Upper lobe of left lung (tissue), 6 donors: ENCODE data around the gene TGFB1. TPM values are rescaled to one million over a fixed set of nuclear protein-coding genes. Genes with fewer than 3 reads are reported as not detected.

Source experiments
- ATAC-seq, 2 donors: fragments of 200-7000 bp; cut with Tn5 transposase; one replicate each; pipeline ENCODE4 v1.9.1; 2022; ENCODE audit warnings: mild to moderate bottlenecking in 2 of 2, moderate library complexity in 2 of 2; ENCODE audit not compliant: low FRiP score in 2 of 2
- DNase-seq, 2 donors: peaks; one replicate each; pipeline ENCODE4 v3.0.0-alpha.2; 2019 to 2020
- H3K27ac ChIP-seq, 4 donors: fragments of 200-600 bp; sonication (generic); one replicate each; pipeline ENCODE4 v1.5.1; 2016 to 2019
- H3K27me3 ChIP-seq, 4 donors: fragments of 200-600 bp; sonication (generic); one replicate each; pipeline ENCODE4 v1.5.1; 2017 to 2019
- H3K36me3 ChIP-seq, 4 donors: fragments of 200-600 bp; sonication (generic); one replicate each; pipeline ENCODE4 v1.5.1; 2016 to 2019
- H3K4me1 ChIP-seq, 4 donors: fragments of 200-600 bp; sonication (generic); one replicate each; pipeline ENCODE4 v1.5.1; 2018 to 2019
- H3K4me3 ChIP-seq, 4 donors: fragments of 200-600 bp; sonication (generic); one replicate each; pipeline ENCODE4 v1.5.1; 2017 to 2019; ENCODE audit warnings: mild to moderate bottlenecking in 2 of 4, moderate library complexity in 1 of 4
- H3K9me3 ChIP-seq, 4 donors: fragments of 200-600 bp; sonication (generic); one replicate each; pipeline ENCODE4 v1.5.1; 2018 to 2019
- EP300 ChIP-seq, 4 donors: sonication (generic); formaldehyde crosslinking; IDR thresholded peaks; one replicate each; pipeline ENCODE4 v1.5.1; 2017; ENCODE audit warnings: antibody characterized with exemption in 4 of 4, control low read depth in 2 of 4
- POLR2A ChIP-seq, 4 donors: fragments of 450-650 bp; IDR thresholded peaks; one replicate each; pipeline ENCODE4 v1.5.1; 2016 to 2017; ENCODE audit warnings: antibody characterized with exemption in 4 of 4, mild to moderate bottlenecking in 2 of 4
- POLR2AphosphoS5 ChIP-seq, 2 donors: sonication (generic); formaldehyde crosslinking; IDR thresholded peaks; one replicate each; pipeline ENCODE4 v1.5.1; 2017; ENCODE audit warnings: antibody characterized with exemption in 2 of 2
- WGBS, 2 donors: methylation state at CpG; one replicate each; pipeline ENCODE4 v1.1.5; 2017 to 2018; 5-methylcytosine and 5-hydroxymethylcytosine counted together
- total RNA-seq, 6 donors: library from RNA; depleted of rRNA in 4 of 6; stranded (reverse); fragments of >200 nt in 4 of 6; gene quantifications; one replicate each; pipeline versions ENCODE4 v1.1.0 to v1.2.1, GENCODE V29; 2016 to 2021
- TF ChIP-seq, protein P1 (sequence below), 6 experiments: fragments of 450-650 bp in 4 of 6; fragments of 200-600 bp in 2 of 6; sonication (generic) in 2 of 6; IDR thresholded peaks; one replicate each; pipeline ENCODE4 v1.5.1; 2016 to 2019; ENCODE audit warnings: antibody characterized with exemption in 6 of 6
- donor health status: DM: no; HTN: no; CAD: no; lungs with moderate emphysema.
- donor health status: DM: no; HTN: yes; CAD: no; lungs with severe emphysema.

Gene TGFB1
- total RNA-seq, 6 donors from 2014 or later, result 28.5 to 138 (median 76.8) TPM

DNA sequence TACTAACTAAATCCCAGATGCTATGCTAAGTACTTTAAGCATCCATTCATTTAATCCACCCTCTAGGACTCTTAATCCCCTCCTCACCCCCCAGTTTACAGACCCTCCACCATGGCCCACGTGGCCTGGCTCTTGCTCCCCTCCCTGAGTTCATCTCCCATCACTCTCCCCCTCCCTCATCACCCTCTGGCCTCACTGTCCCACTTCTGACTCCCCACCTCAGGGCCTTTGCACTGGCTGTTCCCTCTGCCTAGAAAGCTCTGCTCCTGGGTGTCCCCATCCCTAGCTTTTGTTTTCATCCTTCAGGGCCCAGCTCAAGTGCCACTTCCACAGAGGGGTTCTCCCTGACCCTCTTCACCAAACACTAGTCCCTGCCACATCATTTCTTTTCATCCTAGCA, 6.0 kb upstream of the TGFB1 start:
- ATAC-seq (no peak), DNase-seq (no peak)
- 96 to 100% methylated on average over 1 of the region's 1 CpG for WGBS, 2 donors
- Histone ChIP-seq H3K9me3 (no peaks in the 10 kb centered on the region), H3K4me3 (no peak overlapping the region), H3K4me1 (peaks cover 32 to 52% (median 41%) of the 10 kb centered on the region in 4 donors), H3K27me3 (no peaks in the 10 kb centered on the region), H3K36me3 (no peaks in the 10 kb centered on the region), H3K27ac (no peak overlapping the region)
- TF ChIP-seq EP300 (IDR thresholded peaks at IDR 0.05) (no peak), POLR2A (IDR thresholded peaks at IDR 0.05) (no peak), POLR2AphosphoS5 (IDR thresholded peaks at IDR 0.05) (no peak)
- TF ChIP-seq, protein P1, sequence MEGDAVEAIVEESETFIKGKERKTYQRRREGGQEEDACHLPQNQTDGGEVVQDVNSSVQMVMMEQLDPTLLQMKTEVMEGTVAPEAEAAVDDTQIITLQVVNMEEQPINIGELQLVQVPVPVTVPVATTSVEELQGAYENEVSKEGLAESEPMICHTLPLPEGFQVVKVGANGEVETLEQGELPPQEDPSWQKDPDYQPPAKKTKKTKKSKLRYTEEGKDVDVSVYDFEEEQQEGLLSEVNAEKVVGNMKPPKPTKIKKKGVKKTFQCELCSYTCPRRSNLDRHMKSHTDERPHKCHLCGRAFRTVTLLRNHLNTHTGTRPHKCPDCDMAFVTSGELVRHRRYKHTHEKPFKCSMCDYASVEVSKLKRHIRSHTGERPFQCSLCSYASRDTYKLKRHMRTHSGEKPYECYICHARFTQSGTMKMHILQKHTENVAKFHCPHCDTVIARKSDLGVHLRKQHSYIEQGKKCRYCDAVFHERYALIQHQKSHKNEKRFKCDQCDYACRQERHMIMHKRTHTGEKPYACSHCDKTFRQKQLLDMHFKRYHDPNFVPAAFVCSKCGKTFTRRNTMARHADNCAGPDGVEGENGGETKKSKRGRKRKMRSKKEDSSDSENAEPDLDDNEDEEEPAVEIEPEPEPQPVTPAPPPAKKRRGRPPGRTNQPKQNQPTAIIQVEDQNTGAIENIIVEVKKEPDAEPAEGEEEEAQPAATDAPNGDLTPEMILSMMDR (IDR thresholded peaks at IDR 0.05), result no peak

DNA sequence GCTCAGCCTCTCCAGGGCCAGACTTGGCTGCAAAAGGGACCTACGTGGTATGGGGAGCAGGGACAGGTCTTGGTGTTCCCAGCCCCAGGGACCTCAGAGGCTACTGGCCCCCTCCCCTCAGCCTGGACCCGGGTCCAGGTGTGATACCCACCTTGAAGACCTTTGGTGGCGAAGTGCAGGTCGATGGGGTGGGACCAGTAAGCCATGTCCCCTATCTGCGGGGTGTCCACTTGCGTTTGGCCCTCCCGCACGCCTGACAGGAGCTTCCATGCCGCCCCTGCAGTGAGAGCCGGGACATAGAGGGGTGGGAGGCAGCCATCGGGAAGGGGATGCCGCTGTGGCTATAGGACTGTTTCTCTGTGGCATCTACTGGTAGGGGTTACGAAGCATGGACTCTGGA, 4.0 kb upstream of the TGFB1 start:
- no peaks in the 10 kb centered on the region for H3K27me3 ChIP-seq
- peaks cover 30 to 56% (median 39%) of the 10 kb centered on the region in 4 donors for H3K4me1 ChIP-seq
- H3K36me3 ChIP-seq, result no peaks in the 10 kb centered on the region
- H3K27ac ChIP-seq, result peak overlapping the region in 2 of 4 donors; percentile 32 to 95
- DNase-seq (peak in 1 of 2 donors; percentile 38), ATAC-seq (no peak)
- H3K4me3 ChIP-seq, result no peak overlapping the region
- no peaks in the 10 kb centered on the region for H3K9me3 ChIP-seq
- 92% methylated on average over 7 to 13 of the region's 13 CpGs for WGBS, 2 donors
- TF ChIP-seq, protein P1 (IDR thresholded peaks at IDR 0.05), result no peak
- TF ChIP-seq POLR2A (IDR thresholded peaks at IDR 0.05) (no peak), POLR2AphosphoS5 (IDR thresholded peaks at IDR 0.05) (no peak), EP300 (IDR thresholded peaks at IDR 0.05) (no peak)

DNA sequence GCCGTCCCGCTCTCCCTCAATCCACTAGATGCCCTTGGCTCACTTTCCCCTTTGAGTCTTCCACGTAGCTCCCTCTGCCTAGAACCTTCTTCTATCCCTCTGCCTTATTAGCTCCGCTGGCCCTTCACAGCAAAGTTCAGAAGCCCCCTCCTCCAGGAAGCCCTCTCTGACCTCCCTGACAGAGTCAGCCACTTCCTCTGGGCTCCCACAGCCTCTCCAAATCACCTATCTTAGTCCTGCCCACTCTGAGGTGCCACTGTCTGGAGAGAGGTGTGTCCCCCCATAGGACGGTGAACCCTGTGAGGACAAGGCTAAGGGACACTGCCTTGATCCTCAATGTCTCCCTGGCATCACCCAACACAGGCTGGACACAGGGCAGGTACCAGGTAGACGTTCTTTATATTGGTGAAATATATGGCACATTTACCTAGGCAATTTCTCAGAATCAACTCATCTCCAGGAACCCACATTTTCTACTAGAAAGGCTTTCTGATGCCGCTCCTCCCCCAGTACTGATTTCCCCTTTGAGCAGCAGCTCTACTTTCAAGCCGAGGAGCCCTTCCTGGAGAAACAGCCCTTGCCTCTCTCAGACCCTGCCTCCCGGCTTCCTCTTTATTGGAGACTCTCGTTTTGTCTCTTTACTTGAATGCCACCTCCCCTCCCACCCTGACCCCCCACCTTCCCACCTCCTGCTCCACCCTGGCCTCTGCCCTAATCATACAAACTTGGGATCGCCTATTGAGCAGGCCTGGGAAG, 3.4 kb upstream of the TGFB1 start:
- TF ChIP-seq EP300 (IDR thresholded peaks at IDR 0.05) (no peak), POLR2AphosphoS5 (IDR thresholded peaks at IDR 0.05) (no peak), POLR2A (IDR thresholded peaks at IDR 0.05) (no peak)
- peaks cover 29 to 59% (median 37%) of the 10 kb centered on the region in 4 donors for H3K4me1 ChIP-seq
- no peaks in the 10 kb centered on the region for H3K27me3 ChIP-seq
- whole genome bisulfite sequencing, 2 donors, result 78 to 87% methylated on average over 11 of the region's 11 CpGs
- ATAC-seq (no peak), DNase-seq (peak in 1 of 2 donors; percentile 52)
- H3K9me3 ChIP-seq, result no peaks in the 10 kb centered on the region
- no peaks in the 10 kb centered on the region for H3K36me3 ChIP-seq
- H3K27ac ChIP-seq, result peak overlapping the region in 3 of 4 donors; percentile 32 to 95 (median 89)
- H3K4me3 ChIP-seq, result no peak overlapping the region

DNA sequence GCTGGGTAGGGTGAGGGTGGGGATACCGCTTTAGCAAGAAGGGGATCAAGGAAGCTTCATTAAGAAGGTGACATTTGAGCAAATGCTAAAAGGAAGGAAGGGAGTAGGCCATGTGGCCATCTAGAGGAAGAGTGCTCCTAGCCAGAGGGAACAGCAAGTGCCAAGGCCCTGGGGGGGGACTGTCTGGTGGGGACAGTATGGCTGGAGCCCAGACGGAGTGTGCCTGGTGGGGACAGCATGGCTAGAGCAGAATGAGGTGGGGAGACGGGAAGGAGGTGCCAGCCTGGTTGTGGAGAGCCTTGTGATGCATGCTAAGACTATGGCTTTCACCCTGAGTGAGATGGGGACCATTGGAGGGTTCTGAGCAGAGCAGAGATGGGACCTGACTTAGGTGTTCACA, 2.1 kb upstream of the TGFB1 start:
- Histone ChIP-seq H3K4me3 (no peak overlapping the region), H3K27ac (peak overlapping the region; percentile 34 to 95 (median 89)), H3K4me1 (peaks cover 29 to 72% (median 46%) of the 10 kb centered on the region in 4 donors), H3K9me3 (no peaks in the 10 kb centered on the region), H3K27me3 (no peaks in the 10 kb centered on the region), H3K36me3 (no peaks in the 10 kb centered on the region)
- DNase-seq, result no peak
- TF ChIP-seq EP300 (IDR thresholded peaks at IDR 0.05) (no peak), POLR2AphosphoS5 (IDR thresholded peaks at IDR 0.05) (peak in 1 of 2 donors; percentile 31), POLR2A (IDR thresholded peaks at IDR 0.05) (no peak)
- TF ChIP-seq, protein P1 (IDR thresholded peaks at IDR 0.05), result no peak
- no peak for ATAC-seq
- whole genome bisulfite sequencing, 2 donors, result 43 to 78% methylated on average over 3 of the region's 3 CpGs

DNA sequence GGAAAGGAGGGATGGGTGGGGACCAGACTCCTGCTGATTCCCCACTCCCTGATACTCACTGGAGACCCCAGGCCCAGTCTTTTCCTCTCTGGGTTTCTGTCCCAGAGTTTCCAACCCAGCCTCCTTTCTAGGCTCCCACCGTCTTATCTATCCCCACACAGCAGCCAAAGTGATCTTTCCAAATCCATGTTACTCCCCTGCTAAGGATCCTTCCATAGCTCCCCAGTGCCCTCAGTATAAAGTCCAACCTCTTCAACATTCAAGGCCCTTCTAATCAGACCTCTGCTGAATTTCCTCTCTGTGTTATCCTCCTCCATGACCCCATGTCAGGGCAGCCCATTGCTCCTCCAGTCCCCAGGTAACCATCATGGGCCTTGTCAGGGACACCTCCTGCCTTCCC, 1.3 kb upstream of the TGFB1 start:
- 95 to 100% methylated on average over 1 of the region's 1 CpG for WGBS, 2 donors
- ATAC-seq, result no peak
- Histone ChIP-seq H3K27ac (peak overlapping the region in 3 of 4 donors; percentile 89 to 95 (median 89)), H3K9me3 (no peaks in the 10 kb centered on the region), H3K27me3 (no peaks in the 10 kb centered on the region), H3K4me3 (no peak overlapping the region), H3K36me3 (no peaks in the 10 kb centered on the region), H3K4me1 (peaks cover 33 to 80% (median 53%) of the 10 kb centered on the region in 4 donors)
- TF ChIP-seq, protein P1 (IDR thresholded peaks at IDR 0.05), result no peak
- no peak for TF ChIP-seq POLR2AphosphoS5 (IDR thresholded peaks at IDR 0.05)
- no peak for TF ChIP-seq POLR2A (IDR thresholded peaks at IDR 0.05)
- no peak for TF ChIP-seq EP300 (IDR thresholded peaks at IDR 0.05)
- no peak for DNase-seq
